ENCODE data around the gene GRB10.
A peak's percentile ranks its signal among the peaks of the same experiment; 100 is the strongest.

GRB10 gene

DNA sequence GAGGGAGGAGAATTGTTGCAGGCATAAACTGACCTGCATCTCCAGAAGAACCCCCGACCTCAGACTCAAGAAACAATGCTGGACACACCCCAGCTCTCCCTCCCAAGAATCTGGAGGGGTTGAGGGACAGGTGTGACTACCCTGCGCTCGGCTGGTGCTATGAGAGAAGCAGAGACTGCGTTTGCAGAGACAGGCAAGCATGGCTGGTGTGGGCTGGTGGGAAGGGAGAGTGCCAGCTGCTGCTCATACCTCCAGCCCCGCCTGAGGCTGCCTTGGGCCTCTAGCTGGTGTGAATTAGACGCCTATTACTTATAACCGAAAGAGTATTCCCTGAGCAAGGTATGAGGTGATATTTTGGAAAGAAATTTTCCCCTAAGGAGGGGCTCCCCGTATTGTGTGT is 169.2 kb downstream of the GRB10 start:
- DNase-seq: no peak
- ATAC-seq (replicated peaks): no peak
- Mint-ChIP-seq H3K27ac (no peak overlapping the region), H3K4me3 (no peak overlapping the region), H3K4me1 (ENCODE audit: low read depth in 2 of 2) (peaks cover 26 to 31% of the 10 kb centered on the region in 2 donors), H3K36me3 (ENCODE audit: insufficient read depth) (peaks cover 16% of the 10 kb centered on the region), H3K27me3 (no peaks in the 10 kb centered on the region), H3K9me3 (peaks cover 0 to 3% of the 10 kb centered on the region in 2 donors)

DNA sequence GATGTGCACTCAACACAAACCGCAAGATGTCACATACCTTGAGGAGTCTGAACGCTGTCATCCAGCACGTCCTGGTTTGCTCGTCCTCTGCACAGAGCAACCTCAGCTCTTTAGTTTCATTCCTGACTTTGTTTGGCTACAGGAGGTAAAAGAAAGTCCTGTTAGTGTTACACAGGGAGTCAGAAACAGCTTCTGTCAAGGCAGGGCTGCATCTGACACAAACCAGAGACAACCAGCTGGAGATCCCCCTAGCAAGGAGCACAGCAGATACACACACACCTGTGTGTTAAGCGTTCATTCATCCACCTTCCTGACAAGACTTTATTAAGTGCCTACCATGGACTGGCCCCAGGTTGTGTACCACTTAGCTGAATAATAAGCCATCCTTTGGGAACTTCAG is 170.0 kb downstream of the GRB10 start:
- H3K4me1 Mint-ChIP-seq (ENCODE audit: low read depth in 2 of 2): peaks cover 31 to 38% of the 10 kb centered on the region in 2 donors
- no peak overlapping the region for H3K27ac Mint-ChIP-seq
- no peaks in the 10 kb centered on the region for H3K27me3 Mint-ChIP-seq

DNA sequence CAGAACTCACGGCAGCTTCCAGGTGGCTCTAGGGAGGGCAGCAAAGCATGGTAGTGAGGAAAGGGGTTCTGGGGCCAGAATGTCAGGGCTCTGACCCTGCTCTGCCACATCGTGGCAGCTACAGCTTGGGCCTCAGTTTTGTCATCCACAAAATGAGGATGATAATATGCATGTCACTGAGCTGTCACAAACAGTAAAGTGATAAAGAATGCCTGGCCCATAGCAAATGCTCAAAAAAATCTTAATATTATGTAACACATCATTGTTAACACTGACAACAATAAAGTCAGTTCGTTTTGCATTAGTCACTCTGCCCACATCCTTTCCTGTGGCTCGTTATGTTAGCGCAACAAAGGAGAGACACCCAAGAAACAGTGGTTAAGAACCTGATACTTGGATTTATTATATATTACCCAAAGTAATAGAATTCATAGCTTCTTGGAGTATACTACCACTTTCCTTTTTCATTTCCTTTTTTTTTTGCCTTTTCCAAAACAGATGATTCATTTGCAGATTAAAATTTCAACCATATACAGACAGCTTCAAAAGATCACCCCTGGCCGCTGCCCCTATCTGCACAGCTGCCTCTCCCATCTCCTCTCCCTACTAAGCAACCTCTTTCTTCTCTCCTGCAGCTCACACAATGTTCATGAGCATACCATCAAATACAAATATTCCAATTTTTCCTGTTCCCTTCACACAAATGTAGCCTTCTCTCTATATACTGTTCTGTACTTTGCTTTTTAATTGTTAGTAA is 172.0 kb downstream of the GRB10 start:
- Mint-ChIP-seq H3K4me3 (peak overlapping the region; percentile 39 to 56), H3K27ac (peak overlapping the region; percentile 0 to 75), H3K36me3 (ENCODE audit: insufficient read depth) (peaks cover 24% of the 10 kb centered on the region), H3K9me3 (peaks cover 0 to 14% of the 10 kb centered on the region in 2 donors), H3K27me3 (no peaks in the 10 kb centered on the region), H3K4me1 (ENCODE audit: low read depth in 2 of 2) (peaks cover 35 to 41% of the 10 kb centered on the region in 2 donors)
- ATAC-seq (replicated peaks) (peak; percentile 91), DNase-seq (peak; percentile 46 to 53 (median 46))

More for the DNA sequence above, 170.0 kb downstream of the GRB10 start:
- peaks cover 0 to 11% of the 10 kb centered on the region in 2 donors for H3K9me3 Mint-ChIP-seq
- DNase-seq (no peak), ATAC-seq (replicated peaks) (no peak)
- no peak overlapping the region for H3K4me3 Mint-ChIP-seq
- H3K36me3 Mint-ChIP-seq (ENCODE audit: insufficient read depth): peaks cover 21% of the 10 kb centered on the region

DNA sequence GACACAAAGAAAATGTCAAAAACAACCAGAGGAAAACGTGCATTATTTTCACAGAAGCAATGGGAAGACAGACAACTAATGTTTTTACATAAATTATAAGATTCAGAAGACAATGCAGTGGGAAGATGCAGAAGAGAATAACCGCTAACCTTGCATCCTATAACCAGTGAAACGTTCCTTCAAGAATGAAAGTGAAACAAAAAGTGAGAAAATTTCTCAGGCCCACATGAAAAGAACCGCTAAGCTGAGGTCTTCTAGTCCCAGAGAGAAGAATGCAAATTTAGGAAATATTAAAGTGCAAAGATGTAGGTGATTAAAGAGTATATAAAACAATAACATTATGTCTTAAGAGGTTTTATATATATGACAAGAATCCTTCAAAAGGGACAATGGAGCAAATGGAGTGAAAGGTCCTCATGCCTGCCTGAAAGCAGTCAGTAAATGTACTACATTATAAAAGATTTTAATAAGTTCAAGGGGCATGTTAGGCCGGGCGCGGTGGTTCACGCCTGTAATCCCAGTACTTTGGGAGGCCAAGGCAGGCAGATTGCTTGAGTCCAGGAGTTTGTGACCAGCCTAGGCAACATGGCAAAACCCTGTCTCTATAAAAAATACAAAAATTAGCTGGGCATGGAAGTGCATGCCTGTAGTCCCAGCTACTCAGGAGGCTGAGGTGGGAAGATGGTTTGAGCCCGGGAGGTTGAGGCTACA is 174.3 kb downstream of the GRB10 start:
- Mint-ChIP-seq H3K4me1 (ENCODE audit: low read depth in 2 of 2) (peaks cover 28 to 30% of the 10 kb centered on the region in 2 donors), H3K27me3 (no peaks in the 10 kb centered on the region), H3K36me3 (ENCODE audit: insufficient read depth) (peaks cover 24% of the 10 kb centered on the region), H3K9me3 (peaks cover 0 to 14% of the 10 kb centered on the region in 2 donors), H3K4me3 (peak overlapping the region; percentile 70 to 73), H3K27ac (peak overlapping the region; percentile 76 to 94)
- peak in 1 of 3 experiments; percentile 27 for DNase-seq
- peak; percentile 65 for ATAC-seq (replicated peaks)

DNA sequence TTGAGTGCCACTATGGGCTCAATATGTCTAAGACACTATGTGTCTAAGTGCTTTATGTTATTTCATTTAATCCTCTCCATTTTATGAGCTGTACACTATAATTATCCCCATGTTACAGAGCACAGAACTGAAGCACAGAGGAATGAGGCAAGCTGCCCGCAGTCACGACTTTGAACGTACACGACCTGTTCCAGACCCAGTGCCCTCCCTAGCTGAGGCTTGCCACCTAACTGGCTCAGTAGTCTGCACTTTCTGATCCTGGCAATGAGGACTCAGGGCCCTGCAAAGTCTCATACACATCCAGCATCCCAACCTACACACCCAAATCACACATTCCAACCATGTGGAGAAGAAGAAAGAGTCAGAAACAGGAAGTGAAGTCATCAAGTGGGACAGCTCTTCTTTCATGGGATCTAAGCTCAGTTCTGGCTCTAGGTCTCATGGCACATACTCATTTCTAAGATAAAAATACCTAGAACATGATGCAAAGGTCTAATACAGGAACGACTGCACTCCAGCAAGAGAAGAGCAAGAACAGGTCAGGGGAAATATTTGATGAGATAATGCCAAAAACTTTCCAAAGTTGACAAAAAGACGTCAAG is 175.1 kb downstream of the GRB10 start:
- no peak for ATAC-seq (replicated peaks)
- H3K27me3 Mint-ChIP-seq: no peaks in the 10 kb centered on the region
- H3K4me1 Mint-ChIP-seq (ENCODE audit: low read depth in 2 of 2): peaks cover 23 to 30% of the 10 kb centered on the region in 2 donors
- H3K4me3 Mint-ChIP-seq: peak overlapping the region; percentile 70 to 73
- H3K36me3 Mint-ChIP-seq (ENCODE audit: insufficient read depth): peaks cover 24% of the 10 kb centered on the region
- H3K9me3 Mint-ChIP-seq: peaks cover 0 to 14% of the 10 kb centered on the region in 2 donors
- peak overlapping the region; percentile 76 to 94 for H3K27ac Mint-ChIP-seq
- no peak for DNase-seq

DNA sequence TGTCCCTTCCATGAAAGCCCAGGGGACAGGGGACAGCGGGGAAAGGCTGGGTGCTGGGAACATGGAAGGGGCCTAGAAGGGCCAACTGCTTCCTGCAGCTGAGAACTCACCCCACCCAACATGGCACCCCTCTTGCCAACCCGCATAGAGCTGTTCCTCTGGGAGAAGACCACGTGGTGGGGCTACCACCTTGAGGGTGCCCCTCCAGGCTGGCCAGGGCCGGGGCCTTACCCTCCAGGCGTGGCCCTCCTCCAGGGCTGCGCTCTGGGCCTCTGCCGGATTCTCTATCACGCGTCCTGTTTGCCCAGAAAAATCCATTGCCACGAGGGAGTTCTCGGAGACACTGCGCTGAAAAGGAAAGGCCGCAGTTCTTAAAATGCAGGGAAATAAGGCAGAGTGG is 177.6 kb downstream of the GRB10 start:
- no peak overlapping the region for H3K27ac Mint-ChIP-seq
- peaks cover 17% of the 10 kb centered on the region for H3K36me3 Mint-ChIP-seq (ENCODE audit: insufficient read depth)
- DNase-seq (no peak), ATAC-seq (replicated peaks) (no peak)
- peaks cover 14% of the 10 kb centered on the region in 2 donors for H3K4me1 Mint-ChIP-seq (ENCODE audit: low read depth in 2 of 2)
- H3K9me3 Mint-ChIP-seq: peaks cover 0 to 14% of the 10 kb centered on the region in 2 donors
- H3K4me3 Mint-ChIP-seq: no peak overlapping the region
- no peaks in the 10 kb centered on the region for H3K27me3 Mint-ChIP-seq

DNA sequence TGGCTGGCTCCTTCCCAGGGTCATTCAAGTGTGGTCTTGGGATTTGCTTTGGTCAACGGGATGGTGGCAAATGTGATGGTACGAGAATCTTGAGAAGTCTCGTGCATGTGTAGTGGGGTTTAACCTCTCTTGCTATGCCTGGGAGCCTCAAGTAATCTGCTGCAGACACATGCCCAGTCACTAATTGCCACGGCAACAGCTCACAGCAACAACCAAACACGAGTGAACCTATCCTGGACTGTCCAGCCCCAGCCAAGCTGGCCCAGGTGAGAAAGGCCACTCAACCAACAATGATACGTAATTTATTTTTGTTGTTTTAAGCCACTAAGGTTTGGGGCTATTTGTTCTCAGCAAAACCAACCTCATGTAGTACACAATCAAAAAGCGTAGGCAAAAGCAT is 179.4 kb downstream of the GRB10 start:
- ATAC-seq (replicated peaks): no peak
- peaks cover 0 to 8% of the 10 kb centered on the region in 2 donors for H3K9me3 Mint-ChIP-seq

DNA sequence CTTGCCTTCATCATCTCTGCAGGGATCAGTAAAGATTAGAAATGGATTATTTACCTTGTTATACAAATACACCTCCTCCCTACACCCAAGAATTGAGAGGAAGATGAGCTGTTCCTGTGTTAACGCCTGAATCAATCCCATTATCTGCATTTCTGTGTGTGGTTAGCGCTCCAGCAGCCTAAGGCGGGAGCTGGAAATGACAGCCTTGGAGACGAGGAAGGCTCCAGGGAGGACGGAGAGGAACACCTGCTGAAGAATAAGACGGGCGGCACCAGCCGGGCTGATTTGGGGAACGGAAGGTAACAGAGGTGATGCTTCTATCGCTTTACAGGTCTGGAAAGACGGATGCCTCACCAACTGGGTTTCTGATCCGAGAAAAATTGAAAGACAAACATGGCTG is 183.3 kb downstream of the GRB10 start:
- ATAC-seq (replicated peaks): no peak
- no peak for DNase-seq
- H3K4me1 Mint-ChIP-seq (ENCODE audit: low read depth in 2 of 2): peaks cover 11 to 16% of the 10 kb centered on the region in 2 donors
- no peaks in the 10 kb centered on the region for H3K9me3 Mint-ChIP-seq
- H3K27ac Mint-ChIP-seq: no peak overlapping the region
- H3K36me3 Mint-ChIP-seq (ENCODE audit: insufficient read depth): peaks cover 2% of the 10 kb centered on the region
- H3K4me3 Mint-ChIP-seq: no peak overlapping the region
- H3K27me3 Mint-ChIP-seq: peaks cover 0 to 26% of the 10 kb centered on the region in 2 donors

More for the DNA sequence above, 179.4 kb downstream of the GRB10 start:
- Mint-ChIP-seq H3K27ac (no peak overlapping the region), H3K4me1 (ENCODE audit: low read depth in 2 of 2) (peaks cover 12 to 13% of the 10 kb centered on the region in 2 donors), H3K4me3 (no peak overlapping the region), H3K36me3 (ENCODE audit: insufficient read depth) (peaks cover 6% of the 10 kb centered on the region), H3K27me3 (peaks cover 0 to 14% of the 10 kb centered on the region in 2 donors)
- no peak for DNase-seq

DNA sequence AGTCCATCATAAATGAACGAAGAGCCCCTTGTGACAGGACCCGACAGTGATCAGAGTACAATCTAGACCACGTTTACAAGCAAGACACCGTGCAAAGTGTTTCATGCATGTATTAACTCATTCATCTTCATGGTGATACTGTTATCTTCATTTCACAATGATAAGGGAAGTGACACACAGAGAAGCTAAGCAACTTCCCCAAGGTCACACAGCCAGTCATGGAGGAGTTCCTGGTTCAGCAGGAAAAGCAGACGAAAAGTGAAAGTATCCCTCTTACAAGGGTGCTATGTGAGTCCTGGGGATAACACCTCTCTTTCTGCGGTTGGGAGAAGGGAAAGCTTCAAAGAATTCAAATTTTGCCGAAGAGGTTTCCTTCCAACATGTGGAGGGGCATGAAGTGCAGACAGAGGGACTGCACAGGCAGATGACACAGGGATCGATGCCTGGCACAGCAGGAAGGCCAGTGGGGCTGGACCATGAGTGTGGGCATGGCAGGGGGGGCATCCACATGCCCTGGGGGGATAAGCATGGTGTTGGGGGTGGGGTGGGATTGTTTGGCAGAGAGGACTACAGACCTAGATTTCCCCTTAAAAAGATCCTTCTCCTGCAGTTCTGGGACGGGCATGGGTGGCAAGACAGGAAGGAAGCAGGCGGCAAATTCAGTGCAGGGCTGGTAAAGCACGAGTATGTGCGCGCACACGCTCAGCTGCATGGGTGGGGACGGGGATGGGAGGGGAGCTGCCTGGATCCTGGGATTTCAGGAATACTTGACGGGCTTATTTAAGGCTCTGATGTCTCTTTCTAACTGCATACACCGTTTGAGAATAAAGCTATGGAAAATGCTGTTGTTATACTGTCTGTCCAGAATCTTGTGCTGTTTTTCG is 184.0 kb downstream of the GRB10 start:
- ATAC-seq (replicated peaks) (no peak), DNase-seq (no peak)
- Mint-ChIP-seq H3K27me3 (peaks cover 0 to 26% of the 10 kb centered on the region in 2 donors), H3K36me3 (ENCODE audit: insufficient read depth) (peaks cover 2% of the 10 kb centered on the region), H3K9me3 (no peaks in the 10 kb centered on the region), H3K27ac (peak overlapping the region; percentile 18 to 44), H3K4me3 (no peak overlapping the region), H3K4me1 (ENCODE audit: low read depth in 2 of 2) (peaks cover 14 to 21% of the 10 kb centered on the region in 2 donors)

DNA sequence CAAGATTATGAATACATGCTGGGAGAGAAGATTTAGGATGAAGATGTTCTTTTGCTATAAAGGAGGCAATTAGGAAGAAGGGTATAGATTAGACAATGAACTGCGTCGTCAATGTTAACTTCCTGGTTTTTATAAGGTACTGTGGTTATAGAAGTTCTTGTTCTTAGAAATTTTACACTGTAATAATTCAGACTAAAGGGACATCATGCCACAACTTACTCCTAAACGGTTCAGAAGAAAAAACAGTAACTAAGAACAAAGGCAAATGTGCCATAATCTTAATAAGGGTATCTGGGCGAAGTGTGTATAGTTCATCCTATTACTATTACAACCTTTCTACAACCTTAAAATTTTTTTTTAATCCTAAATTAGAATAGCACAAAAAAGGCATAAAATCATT is 186.2 kb downstream of the GRB10 start:
- H3K27ac Mint-ChIP-seq: no peak overlapping the region
- peaks cover 14 to 21% of the 10 kb centered on the region in 2 donors for H3K4me1 Mint-ChIP-seq (ENCODE audit: low read depth in 2 of 2)
- DNase-seq: no peak
- peaks cover 15 to 43% of the 10 kb centered on the region in 2 donors for H3K27me3 Mint-ChIP-seq
- H3K9me3 Mint-ChIP-seq: no peaks in the 10 kb centered on the region
- H3K4me3 Mint-ChIP-seq: no peak overlapping the region
- H3K36me3 Mint-ChIP-seq (ENCODE audit: insufficient read depth): peaks cover 2% of the 10 kb centered on the region
- no peak for ATAC-seq (replicated peaks)

DNA sequence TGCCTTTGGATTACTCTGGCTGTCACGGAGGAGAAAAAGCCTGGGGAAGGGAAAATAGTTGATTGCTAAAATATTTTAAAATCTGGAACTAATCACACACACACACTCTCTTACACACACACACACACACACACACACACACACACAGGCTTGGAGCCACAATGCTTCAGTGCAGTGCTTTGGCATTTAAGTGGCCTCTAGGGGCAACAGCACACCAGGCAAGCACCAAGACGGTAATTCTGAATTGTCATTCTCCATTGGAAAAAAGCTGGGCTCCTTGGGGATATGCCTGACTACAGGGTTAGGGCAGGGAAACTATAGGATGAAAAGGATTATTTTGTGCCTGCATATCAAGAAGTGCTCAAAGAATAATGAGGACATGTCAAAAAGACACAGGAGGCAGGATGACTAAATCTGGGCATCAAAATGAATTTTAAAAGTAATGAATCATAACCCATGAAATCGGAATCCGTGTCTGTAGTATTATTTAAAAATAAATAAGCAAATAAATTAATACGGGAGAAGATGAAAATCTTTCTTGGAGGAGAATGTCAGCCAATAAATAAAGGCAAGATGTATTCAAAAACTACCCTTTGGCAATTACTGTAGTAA is 187.1 kb downstream of the GRB10 start:
- Mint-ChIP-seq H3K4me3 (no peak overlapping the region), H3K9me3 (no peaks in the 10 kb centered on the region), H3K27ac (peak overlapping the region; percentile 1 to 65), H3K36me3 (ENCODE audit: insufficient read depth) (peaks cover 2% of the 10 kb centered on the region), H3K27me3 (peaks cover 23 to 52% of the 10 kb centered on the region in 2 donors), H3K4me1 (ENCODE audit: low read depth in 2 of 2) (peaks cover 12 to 21% of the 10 kb centered on the region in 2 donors)
- ATAC-seq (replicated peaks): peak; percentile 65
- peak; percentile 10 to 15 (median 12) for DNase-seq

DNA sequence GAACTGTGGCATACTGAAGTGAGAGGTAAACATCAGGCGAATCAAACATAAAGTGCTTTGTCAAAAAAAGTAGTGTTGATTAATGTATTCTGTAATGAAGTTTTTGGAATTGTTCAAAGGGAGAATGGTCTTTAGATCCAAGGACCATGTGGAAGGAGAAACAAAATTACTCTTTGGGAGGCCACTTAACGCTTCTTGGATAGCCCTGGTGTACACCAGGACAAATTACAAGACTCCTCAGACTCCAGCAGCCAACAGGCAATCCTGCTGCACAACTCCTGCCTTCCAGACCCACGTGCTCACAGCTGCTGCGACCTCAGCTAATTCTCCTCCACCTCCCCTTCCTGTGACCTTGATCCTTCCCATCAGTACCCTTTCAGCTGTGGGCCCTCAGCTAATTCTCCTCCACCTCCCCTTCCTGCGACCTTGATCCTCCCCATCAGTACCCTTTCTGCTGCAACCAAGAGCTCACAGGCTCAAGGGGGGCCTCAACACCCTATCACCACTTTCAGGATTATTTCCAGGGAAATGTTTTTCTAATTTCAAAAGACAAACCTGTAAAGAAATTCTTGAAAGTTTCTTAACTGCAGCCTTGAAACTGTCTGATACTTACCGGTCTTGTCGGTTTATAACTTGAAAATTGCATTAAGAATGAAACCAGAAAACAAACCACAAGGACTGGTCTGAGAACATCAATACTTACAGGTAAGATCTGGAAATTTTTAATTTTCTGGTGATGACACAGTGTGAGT is 187.8 kb downstream of the GRB10 start:
- Mint-ChIP-seq H3K4me3 (no peak overlapping the region), H3K36me3 (ENCODE audit: insufficient read depth) (peaks cover 2% of the 10 kb centered on the region), H3K27me3 (peaks cover 30 to 59% of the 10 kb centered on the region in 2 donors), H3K4me1 (ENCODE audit: low read depth in 2 of 2) (peaks cover 12 to 21% of the 10 kb centered on the region in 2 donors), H3K9me3 (no peaks in the 10 kb centered on the region), H3K27ac (peak overlapping the region; percentile 1 to 65)
- no peak for DNase-seq
- no peak for ATAC-seq (replicated peaks)
